ENCODE data around the gene DBN1.
A peak's percentile ranks its signal among the peaks of the same experiment; 100 is the strongest.

Gene DBN1

GRCh38 chr5:177473443-177474001 lies at the start of gene DBN1:
Gene DBN1, minus strand, starts transcription at chr5:177473634. Its CDS starts 113 bp downstream, at chr5:177473521.
- DNase-seq (ENCODE audit: low spot score): no peak

- DNase-seq (ENCODE audit: low spot score): peak; percentile 42
Measured at GRCh38 chr5:177520916-177521513, 47.6 kb upstream of the DBN1 start.

GRCh38 chr5:177520271-177520670 lies 46.8 kb upstream of the DBN1 start:
- DNase-seq (ENCODE audit: low spot score): no peak

- DNase-seq (ENCODE audit: low spot score): no peak
Measured at GRCh38 chr5:177519463-177520235, 46.2 kb upstream of the DBN1 start.

- peak; percentile 98 for DNase-seq (ENCODE audit: low spot score)
Measured at GRCh38 chr5:177516601-177517568, 43.5 kb upstream of the DBN1 start, which contains the start of gene DDX41. Gene DDX41, minus strand, starts transcription at chr5:177516961. Its CDS starts 16 bp downstream, at chr5:177516945.

- DNase-seq (ENCODE audit: low spot score): no peak
Measured at GRCh38 chr5:177515580-177515979, 42.1 kb upstream of the DBN1 start.

GRCh38 chr5:177514541-177514940 lies 41.1 kb upstream of the DBN1 start:
- no peak for DNase-seq (ENCODE audit: low spot score)

- no peak for DNase-seq (ENCODE audit: low spot score)
Measured at GRCh38 chr5:177513500-177513899, 40.1 kb upstream of the DBN1 start.

GRCh38 chr5:177512736-177513380 lies 39.4 kb upstream of the DBN1 start:
- no peak for DNase-seq (ENCODE audit: low spot score)

GRCh38 chr5:177511796-177512675 lies 38.6 kb upstream of the DBN1 start:
- no peak for DNase-seq (ENCODE audit: low spot score)

GRCh38 chr5:177511181-177511580 lies 37.7 kb upstream of the DBN1 start:
- no peak for DNase-seq (ENCODE audit: low spot score)

- no peak for DNase-seq (ENCODE audit: low spot score)
Measured at GRCh38 chr5:177510567-177511053, 37.2 kb upstream of the DBN1 start.

GRCh38 chr5:177509991-177510566 lies 36.6 kb upstream of the DBN1 start:
- DNase-seq (ENCODE audit: low spot score): no peak

- DNase-seq (ENCODE audit: low spot score): no peak
Measured at GRCh38 chr5:177509381-177509951, 36.0 kb upstream of the DBN1 start, which contains the start of gene DOK3. Gene DOK3, minus strand, starts transcription at chr5:177509826. Its CDS starts 286 bp downstream, at chr5:177509540.

GRCh38 chr5:177508837-177509236 lies 35.4 kb upstream of the DBN1 start:
- no peak for DNase-seq (ENCODE audit: low spot score)

GRCh38 chr5:177508221-177508611 lies 34.8 kb upstream of the DBN1 start:
- DNase-seq (ENCODE audit: low spot score): no peak

GRCh38 chr5:177507596-177508220 lies 34.3 kb upstream of the DBN1 start:
- DNase-seq (ENCODE audit: low spot score): no peak

GRCh38 chr5:177507165-177507564 lies 33.7 kb upstream of the DBN1 start:
- DNase-seq (ENCODE audit: low spot score): no peak

- no peak for DNase-seq (ENCODE audit: low spot score)
Measured at GRCh38 chr5:177505075-177505474, 31.6 kb upstream of the DBN1 start.

Data from globus pallidus (tissue), 1 donor.